Right atrium auricular region (tissue), 2 donors: Measurements from ENCODE around the gene ELF3. TPM values are rescaled to one million over a fixed set of nuclear protein-coding genes. Genes with fewer than 3 reads are reported as not detected.
"Not testable (repeated sequence)": the region's sequence is repeated elsewhere in the genome, so short reads cannot be mapped to it uniquely, and the experiment has no call there.

ENCODE experiments used
- DNase-seq: peaks from one replicate; pipeline ENCODE4 v3.0.0-alpha.2; 2019; ENCODE audit warnings: low spot score
- H3K27ac ChIP-seq, 2 donors: fragments of 200-600 bp; sonication (generic); 1 replicate in 1 of 2; 2 replicates in 1 of 2; pipeline ENCODE4 v1.5.1; 2016 to 2019
- H3K27me3 ChIP-seq, 2 donors: fragments of 200-600 bp; sonication (generic); one replicate each; pipeline versions ENCODE4 v1.5.1 to v1.6.0; 2017 to 2019
- H3K36me3 ChIP-seq: fragments of 200-600 bp; sonication (generic); one replicate; pipeline ENCODE4 v1.5.1; 2016
- H3K4me1 ChIP-seq, 2 donors: fragments of 200-600 bp; sonication (generic); one replicate each; pipeline versions ENCODE4 v1.5.1 to v1.6.0; 2017 to 2019
- H3K4me3 ChIP-seq, 2 donors: fragments of 200-600 bp; sonication (generic); 1 replicate in 1 of 2; 2 replicates in 1 of 2; pipeline ENCODE4 v1.5.1; 2017 to 2019; ENCODE audit warnings: mild to moderate bottlenecking in 1 of 2, moderate library complexity in 1 of 2
- H3K9me3 ChIP-seq, 2 donors: fragments of 200-600 bp; sonication (generic); one replicate each; pipeline ENCODE4 v1.5.1; 2019
- total RNA-seq, 2 donors: library from RNA; depleted of rRNA; stranded (reverse); fragments of >200 nt; gene quantifications; one replicate each; pipeline ENCODE4 v1.1.0, GENCODE V29; 2016
- TF ChIP-seq, protein P1 (sequence below), 2 donors: fragments of 200-600 bp; sonication (generic); IDR thresholded peaks; one replicate each; pipeline ENCODE4 v1.5.1; 2019; ENCODE audit warnings: antibody characterized with exemption in 2 of 2

The ELF3 gene
- total RNA-seq, 2 donors from 2014 or later, result 1.7 TPM; not detected in 1

DNA sequence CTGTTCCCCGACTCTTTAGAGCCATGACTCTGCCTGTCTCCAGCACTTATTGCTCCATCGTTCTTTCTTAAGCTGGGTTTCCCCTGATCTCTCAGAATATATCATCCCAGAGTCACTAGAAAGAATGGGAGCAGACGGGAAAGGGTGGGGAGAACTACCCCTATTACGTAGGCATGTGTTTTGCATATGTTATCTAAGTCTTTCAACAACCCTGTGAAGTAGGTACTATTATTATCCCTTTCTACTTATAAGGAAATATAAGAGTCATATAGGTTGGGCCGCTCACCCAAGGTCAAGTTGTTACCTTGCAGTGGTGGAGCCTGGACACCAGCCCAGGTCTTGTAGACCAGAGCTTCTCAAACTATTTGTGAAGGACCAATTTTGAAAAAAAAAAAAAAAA lies 38.7 kb downstream of the ELF3 start:
- Histone ChIP-seq H3K27me3 (no peaks in the 10 kb centered on the region), H3K36me3 (no peaks in the 10 kb centered on the region), H3K27ac (peak overlapping the region in 1 of 2 donors; percentile 10), H3K9me3 (no peaks in the 10 kb centered on the region), H3K4me3 (no peak overlapping the region), H3K4me1 (no peaks in the 10 kb centered on the region)
- TF ChIP-seq, protein P1, sequence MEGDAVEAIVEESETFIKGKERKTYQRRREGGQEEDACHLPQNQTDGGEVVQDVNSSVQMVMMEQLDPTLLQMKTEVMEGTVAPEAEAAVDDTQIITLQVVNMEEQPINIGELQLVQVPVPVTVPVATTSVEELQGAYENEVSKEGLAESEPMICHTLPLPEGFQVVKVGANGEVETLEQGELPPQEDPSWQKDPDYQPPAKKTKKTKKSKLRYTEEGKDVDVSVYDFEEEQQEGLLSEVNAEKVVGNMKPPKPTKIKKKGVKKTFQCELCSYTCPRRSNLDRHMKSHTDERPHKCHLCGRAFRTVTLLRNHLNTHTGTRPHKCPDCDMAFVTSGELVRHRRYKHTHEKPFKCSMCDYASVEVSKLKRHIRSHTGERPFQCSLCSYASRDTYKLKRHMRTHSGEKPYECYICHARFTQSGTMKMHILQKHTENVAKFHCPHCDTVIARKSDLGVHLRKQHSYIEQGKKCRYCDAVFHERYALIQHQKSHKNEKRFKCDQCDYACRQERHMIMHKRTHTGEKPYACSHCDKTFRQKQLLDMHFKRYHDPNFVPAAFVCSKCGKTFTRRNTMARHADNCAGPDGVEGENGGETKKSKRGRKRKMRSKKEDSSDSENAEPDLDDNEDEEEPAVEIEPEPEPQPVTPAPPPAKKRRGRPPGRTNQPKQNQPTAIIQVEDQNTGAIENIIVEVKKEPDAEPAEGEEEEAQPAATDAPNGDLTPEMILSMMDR (IDR thresholded peaks at IDR 0.05), result no peak
- no peak for DNase-seq

- Histone ChIP-seq H3K27ac (no peak overlapping the region), H3K36me3 (no peaks in the 10 kb centered on the region), H3K4me1 (no peaks in the 10 kb centered on the region), H3K27me3 (no peaks in the 10 kb centered on the region), H3K9me3 (no peaks in the 10 kb centered on the region), H3K4me3 (no peak overlapping the region)
- TF ChIP-seq, protein P1 (IDR thresholded peaks at IDR 0.05), result no peak
- no peak for DNase-seq
These were observed 43.7 kb downstream of the ELF3 start for GRCh38 chr1:202054094-202054493.

- H3K4me1 ChIP-seq, DNase-seq, H3K27ac ChIP-seq, H3K27me3 ChIP-seq, H3K9me3 ChIP-seq, H3K4me3 ChIP-seq, H3K36me3 ChIP-seq: not testable (repeated sequence)
These were observed 44.3 kb downstream of the ELF3 start for GRCh38 chr1:202054673-202055072.

DNA sequence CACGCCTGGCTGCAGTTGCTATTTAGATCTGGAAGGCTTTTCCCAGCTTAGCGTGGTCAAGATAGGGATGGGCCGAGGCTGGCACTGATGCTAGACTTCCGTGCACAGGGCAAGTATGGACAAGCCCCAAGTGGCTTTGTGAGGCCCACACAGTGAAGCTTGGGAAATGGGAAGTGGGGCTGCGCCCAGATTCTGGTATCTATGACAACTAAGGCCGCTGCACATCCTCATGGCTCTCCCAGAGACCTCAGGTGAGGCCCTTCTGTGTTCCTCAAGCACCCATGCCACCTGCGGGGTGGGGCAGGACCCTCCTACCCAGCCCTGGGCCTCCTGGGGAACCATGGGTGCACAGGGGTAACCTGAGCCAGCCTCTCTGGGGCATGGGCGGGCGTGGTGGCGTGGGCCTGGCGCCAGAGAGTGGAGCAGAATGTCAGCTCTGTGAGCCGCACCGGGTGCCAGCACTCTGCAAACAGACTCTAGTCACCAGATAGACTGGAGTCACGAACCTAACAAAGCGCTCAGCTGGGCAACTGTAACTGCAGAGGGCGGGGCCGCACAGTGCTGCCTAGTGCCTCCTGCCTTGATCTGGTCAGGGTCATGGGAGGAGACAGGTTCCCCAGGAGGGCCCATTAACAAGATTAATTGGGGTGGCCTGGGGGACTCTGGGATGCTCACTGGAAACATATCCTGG lies 46.4 kb downstream of the ELF3 start:
- no peaks in the 10 kb centered on the region for H3K4me1 ChIP-seq
- no peak overlapping the region for H3K27ac ChIP-seq
- no peaks in the 10 kb centered on the region for H3K27me3 ChIP-seq
- no peak overlapping the region for H3K4me3 ChIP-seq
- no peaks in the 10 kb centered on the region for H3K36me3 ChIP-seq
- no peaks in the 10 kb centered on the region for H3K9me3 ChIP-seq
- DNase-seq, result no peak
- TF ChIP-seq, protein P1 (IDR thresholded peaks at IDR 0.05), result no peak

GRCh38 chr1:202057335-202057704 lies 46.9 kb downstream of the ELF3 start:
- H3K4me1 ChIP-seq, H3K27ac ChIP-seq, H3K4me3 ChIP-seq, DNase-seq, H3K36me3 ChIP-seq, H3K27me3 ChIP-seq, H3K9me3 ChIP-seq: not testable (repeated sequence)

DNA sequence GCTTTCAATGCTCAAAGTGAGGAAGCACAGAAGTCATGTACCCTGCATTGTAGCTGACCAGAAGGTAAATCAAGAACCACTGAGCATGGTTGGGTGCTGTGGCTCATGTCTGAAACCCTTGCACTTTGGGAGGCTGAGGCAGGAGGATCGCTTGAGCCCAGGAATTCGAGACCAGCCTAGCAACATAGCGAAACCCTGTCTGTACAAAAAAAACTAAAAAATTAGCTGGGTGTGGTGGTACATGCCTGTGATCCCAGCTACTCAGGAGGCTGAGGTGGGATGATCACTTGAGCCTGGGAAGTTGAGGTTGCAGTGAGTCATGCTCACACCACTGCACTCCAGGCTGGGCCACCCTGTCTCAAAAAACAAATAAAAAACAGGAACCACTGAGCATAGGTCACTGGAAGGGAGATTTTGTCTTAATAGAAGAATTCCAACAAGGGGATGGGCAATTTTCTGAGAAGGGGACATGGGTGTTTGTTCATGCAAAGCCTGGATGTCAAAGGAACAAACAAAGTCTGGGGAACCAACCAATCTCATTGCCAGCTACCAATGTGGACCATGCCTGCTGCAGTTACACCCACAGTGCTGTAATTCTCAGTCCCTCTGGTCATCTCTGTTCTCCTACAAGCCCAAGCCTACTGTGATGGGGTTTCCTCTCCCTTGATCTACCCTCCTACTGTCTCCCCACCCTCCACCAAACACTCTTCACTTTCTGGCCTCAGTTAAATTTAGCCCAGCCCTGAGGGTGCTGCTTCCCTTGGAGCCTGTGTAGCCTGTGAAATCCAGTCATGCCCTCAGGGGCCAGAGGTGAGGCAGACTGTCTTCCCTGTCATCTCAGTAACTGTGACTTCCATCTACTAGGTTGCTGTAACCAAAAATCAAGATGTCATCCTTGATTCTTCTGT lies 47.9 kb downstream of the ELF3 start:
- Histone ChIP-seq H3K27ac (no peak overlapping the region), H3K4me3 (no peak overlapping the region), H3K4me1 (no peaks in the 10 kb centered on the region), H3K27me3 (no peaks in the 10 kb centered on the region), H3K9me3 (no peaks in the 10 kb centered on the region), H3K36me3 (no peaks in the 10 kb centered on the region)
- TF ChIP-seq, protein P1 (IDR thresholded peaks at IDR 0.05), result no peak
- DNase-seq, result no peak
